ENCODE results near the gene SIGLEC5.
"Not testable (repeated sequence)": the region's sequence is repeated elsewhere in the genome, so short reads cannot be mapped to it uniquely, and the experiment has no call there.

The SIGLEC5 gene, protein sequence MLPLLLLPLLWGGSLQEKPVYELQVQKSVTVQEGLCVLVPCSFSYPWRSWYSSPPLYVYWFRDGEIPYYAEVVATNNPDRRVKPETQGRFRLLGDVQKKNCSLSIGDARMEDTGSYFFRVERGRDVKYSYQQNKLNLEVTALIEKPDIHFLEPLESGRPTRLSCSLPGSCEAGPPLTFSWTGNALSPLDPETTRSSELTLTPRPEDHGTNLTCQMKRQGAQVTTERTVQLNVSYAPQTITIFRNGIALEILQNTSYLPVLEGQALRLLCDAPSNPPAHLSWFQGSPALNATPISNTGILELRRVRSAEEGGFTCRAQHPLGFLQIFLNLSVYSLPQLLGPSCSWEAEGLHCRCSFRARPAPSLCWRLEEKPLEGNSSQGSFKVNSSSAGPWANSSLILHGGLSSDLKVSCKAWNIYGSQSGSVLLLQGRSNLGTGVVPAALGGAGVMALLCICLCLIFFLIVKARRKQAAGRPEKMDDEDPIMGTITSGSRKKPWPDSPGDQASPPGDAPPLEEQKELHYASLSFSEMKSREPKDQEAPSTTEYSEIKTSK

DNA sequence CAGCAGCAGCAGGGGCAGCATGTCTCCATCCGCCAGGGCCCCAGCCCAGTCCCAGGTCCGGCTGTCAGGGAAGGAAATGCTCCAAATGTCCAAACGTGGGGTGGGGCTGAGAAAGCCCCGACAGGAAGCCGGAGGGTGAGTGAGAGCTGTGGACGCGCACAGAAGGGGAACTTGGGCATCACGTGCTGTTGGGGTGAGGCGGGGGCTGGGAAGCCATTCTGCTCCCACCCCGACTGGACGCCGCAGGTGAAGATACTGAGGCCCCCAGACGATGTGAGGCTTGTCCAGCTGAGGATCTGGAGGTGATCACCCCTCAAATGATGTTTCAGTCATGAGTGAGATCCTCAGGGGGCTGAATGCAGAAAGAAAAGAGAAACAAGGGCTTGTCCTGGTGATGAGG is at the start of gene SIGLEC5:
TSS of gene SIGLEC5 (minus strand) at position 87 of the 400 bp plus-strand sequence. CDS start at position 21, 66 bp downstream.
- not testable (repeated sequence) for DNase-seq

DNA sequence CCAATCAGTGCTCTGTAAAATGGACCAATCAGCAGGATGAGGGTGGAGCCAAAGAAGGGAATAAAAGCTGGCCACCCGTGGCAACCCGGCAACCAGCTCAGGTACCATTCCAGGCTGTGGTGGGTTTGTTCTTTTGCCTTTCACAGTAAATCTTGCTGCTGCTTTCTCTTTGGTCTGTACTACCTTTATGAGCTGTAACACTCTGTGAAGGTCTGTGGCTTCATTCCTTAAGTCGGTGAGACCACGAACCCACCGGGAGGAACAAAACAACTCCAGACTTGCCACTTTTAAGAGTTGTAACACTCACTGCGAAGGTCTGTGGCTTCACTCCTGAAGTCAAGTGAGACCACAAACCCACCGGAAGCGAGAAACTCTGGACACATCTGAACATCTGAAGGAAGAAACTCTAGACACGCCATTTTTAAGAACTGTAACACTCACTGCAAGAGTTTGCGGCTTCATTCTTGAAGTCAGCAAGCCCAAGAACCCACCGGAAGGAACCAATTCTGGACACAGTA is 46.4 kb upstream of the SIGLEC5 start:
- peak; percentile 15 for DNase-seq

DNA sequence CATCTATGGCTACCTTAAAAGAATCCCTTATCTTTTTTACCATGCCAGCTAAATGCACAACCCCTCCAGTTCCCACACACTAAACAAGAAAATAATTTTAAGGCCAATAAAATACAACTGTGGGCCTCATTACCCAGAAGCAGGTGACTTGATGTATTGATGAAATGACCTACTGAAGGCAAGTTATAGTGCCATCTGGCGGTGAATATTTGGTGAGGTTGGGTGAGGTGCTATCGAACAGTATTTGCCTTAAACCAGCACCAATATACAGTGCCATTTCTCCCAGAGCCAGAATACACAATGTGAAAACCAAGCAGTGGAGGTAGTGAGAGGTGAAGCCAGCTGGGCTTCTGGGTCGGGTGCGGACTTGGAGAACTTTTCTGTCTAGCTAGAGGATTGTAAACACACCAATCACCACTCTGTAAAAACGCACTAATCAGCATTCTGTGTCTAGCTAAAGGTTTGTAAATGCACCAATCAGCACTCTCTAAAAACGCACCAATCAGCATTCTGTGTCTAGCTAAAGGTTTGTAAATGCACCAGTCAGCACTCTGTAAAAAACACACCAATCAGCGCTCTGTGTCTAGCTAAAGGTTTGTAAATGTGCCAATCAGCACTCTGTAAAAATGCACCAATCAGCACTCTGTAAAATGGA is 45.8 kb upstream of the SIGLEC5 start:
- not testable (repeated sequence) for DNase-seq

DNA sequence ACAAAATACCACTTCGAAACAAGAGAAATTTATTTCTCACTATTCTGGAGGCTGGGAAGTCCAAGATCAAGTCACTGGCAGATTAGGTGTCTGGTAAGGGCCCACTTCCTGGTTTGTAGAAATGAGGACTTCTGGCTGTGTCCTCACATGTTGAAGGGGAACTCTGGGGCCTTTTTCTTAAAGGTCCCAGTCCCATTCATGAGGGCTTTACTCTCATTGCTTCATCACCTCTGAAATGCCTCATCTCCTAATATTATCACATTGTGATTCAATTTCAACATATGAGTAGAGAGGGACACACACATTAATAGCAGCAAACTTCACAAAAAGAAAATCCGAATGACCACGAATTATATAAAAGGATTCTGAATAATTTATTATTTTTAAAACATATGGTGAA is 38.0 kb upstream of the SIGLEC5 start:
- no peak for DNase-seq

DNA sequence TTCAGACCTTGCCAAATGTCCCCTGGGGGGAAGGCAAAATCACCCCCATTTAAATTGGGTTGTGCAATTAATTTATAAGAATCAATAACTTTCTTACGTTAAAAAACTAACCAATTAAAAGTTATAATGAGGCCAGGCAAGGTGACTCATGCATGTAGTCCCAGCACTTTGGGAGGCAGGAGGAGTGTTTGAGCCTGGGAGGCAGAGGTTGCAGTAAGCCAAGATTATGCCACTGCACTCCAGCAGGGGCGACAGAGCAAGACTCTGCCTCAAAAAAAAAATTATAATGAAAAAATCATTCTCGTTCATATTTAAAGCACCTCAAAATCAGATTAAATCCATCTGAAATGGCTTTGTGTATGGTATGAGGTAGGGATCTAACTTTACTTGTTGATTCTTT is 34.8 kb upstream of the SIGLEC5 start:
- no peak for DNase-seq

DNA sequence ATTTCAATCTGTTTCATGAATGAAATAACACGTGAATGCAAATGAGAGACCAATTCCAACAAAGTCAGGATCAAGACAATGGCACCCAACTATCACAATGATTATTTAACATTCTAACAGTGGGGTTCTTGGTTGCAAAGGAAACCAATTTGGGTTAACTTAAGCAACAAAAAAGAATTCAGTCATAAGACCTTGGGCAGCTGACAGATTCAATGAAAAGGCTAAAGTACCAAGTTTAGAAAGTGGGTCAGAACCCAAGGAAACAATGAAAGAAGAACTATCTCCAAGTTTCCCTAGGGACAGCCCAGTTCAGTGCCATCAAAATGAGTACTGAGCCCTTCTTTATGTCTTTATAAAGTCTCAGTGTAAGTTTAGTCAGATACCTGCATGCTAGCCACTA is 33.9 kb upstream of the SIGLEC5 start:
- DNase-seq, result no peak

DNA sequence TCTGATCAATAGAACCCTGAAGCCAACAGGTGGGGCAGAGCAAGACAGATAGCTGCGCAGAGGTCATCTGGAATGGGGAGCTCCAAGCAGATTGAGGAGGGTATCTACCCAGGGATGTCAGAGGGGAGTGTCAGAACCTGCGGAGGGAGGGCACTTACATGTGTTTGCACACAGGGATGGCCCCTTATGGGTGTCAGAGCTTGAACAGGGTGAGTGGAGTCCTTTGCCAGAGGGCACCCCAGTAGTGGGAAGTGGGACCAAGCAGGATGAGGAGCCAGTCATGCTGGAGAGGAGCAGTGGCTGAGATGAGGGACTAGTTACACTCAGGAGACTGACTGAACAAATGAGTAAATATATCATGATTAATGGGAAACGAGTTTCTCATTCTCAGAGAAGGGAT is 33.4 kb upstream of the SIGLEC5 start:
- no peak for DNase-seq

DNA sequence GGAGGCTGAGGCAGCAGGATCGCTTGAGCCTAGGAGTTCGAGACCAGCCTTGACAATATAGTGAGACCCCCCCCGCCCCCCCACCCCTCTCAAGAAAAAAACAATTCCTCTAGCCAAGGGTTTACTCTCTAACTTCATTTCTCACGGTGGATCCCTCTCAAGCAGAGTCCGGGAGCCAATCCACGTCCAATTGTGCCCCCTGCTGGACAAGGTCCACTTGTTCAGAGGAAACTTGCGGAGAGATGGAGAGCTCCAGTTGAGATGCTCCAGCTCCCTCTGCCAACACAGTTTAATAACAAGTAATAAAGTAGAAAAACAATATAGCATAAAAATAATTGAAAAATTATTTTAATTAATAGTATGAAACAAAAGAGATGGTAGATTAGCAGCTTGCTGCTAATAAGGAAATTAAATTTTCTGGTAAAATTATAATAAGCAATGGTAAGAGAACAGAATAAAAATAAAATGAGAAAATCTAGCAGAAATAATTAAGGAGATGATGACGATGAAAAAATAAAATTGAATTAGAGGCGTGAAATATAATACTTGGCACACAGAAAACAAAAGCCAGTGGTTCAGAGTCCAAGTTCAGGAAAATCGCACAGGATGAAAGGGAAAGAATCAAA is 30.9 kb upstream of the SIGLEC5 start:
- peak; percentile 56 for DNase-seq

DNA sequence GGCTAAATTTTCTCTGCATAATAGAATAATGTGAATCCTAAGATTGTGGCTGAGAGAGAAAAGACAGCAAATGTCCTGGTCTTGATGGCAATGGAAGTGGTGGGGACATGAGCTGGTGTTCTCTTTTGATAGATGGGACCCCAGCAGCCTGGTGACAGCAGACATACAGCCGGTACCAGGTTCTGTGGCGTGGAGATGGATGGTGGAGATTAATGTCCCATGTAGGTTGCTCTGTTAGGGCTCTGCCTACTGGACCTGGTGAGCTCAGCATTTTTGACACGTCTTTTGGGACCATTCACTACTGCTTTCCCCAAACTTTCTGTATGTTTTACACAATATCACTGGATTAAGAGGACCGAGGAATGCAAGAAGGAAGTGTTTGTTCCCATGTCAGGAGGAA is 24.6 kb upstream of the SIGLEC5 start:
- no peak for DNase-seq

DNA sequence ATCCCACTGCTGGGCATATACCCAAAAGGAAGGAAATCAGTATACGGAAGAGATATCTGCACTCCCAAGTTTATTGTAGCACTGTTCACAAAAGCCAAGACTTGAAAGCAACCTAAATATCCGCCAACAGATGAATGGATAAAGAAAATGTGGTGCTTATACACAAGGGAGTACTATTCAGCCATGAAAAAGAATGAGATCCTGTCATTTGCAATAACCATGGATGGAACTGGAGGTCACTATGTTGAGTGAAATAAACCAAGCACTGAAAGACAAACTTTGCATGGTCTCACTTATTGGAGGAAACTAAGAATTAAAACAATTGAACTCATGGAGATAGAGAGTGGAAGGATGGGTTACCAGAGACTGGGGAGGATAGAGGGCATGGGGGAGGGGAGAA is 23.0 kb upstream of the SIGLEC5 start:
- DNase-seq, result no peak

DNA sequence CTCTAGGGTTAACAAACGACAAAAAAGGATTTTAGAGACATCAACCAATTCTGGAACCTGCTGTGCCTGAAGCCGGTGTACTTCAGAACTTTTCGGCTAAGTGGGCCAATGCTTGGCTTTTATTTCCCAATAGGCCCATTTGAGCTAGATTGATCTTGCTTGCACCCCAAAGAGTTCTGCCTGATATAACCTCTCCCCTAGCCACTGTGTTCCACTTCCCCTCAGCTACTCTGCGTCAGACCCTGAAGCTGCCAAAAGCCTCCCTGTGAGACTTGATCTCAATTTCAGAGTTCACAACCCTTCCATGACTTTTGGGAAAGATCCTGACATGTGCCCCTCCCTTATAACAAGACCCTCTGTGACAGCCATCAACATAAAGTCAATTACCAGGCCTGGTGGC is 22.1 kb upstream of the SIGLEC5 start:
- DNase-seq, result no peak

DNA sequence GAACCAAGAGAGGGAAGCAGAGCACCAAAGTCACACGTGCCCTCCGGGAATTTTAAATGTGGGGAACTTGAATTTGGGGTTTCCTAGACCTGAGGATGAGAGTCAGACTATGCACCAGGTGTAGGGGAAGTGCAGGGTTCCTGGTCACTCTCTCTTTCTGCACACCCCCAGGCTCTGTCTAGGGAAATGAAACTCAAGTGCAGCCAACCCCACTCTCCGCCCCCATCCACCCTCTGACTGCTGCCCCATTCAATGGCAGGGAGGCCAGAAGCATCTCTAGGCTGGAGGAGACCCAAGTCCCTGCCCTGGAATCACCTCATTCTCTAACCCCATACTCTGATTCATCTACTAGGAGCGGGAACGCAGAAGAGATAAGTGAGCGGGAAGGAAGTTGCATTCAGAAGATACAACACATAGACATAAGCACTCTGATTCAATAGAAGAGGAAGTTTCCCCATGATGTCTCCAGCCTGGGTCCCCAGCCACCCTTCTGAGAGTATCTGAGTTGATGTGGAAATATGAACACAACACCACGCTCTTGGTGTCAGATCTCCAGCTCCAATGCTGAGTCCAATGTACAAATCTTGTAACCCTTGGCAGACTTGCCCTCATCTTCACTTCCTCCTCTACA is 21.1 kb upstream of the SIGLEC5 start:
- DNase-seq, result no peak

DNA sequence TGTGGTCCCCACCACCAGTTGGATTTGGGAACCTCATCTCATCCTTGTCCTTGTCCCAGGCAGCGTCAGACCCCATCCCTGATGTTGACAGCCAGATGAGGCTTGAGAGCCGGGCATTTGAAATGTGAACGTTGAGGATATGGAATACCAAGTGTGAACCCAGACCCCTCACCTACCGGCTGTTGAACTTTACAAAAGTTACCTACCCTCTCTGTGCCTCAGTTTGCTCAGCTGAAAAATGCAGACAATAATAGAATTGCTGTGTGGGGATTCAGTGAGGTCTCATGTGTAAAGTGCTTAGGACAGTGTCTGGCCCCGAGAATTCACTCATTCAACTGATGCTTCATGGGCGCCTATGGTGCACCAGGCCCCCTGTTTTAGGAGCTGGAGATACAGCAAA is 17.1 kb upstream of the SIGLEC5 start:
- DNase-seq, result no peak

DNA sequence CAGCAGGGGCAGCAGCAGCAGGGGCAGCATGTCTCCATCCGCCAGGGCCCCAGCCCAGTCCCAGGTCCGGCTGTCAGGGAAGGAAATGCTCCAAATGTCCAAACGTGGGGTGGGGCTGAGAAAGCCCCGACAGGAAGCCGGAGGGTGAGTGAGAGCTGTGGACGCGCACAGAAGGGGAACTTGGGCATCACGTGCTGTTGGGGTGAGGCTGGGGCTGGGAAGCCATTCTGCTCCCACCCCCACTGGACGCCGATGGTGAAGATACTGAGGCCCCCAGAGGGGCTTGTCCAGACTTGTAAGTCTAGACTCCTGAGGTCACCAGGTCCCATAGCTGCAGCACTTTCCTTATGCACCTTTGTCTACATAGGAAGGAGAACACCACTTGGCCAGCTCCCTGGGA is 16.5 kb upstream of the SIGLEC5 start, which contains the start of gene SIGLEC14:
TSS of gene SIGLEC14 (minus strand) at position 96 of the 400 bp plus-strand sequence. CDS start at position 30, 66 bp downstream.
- not testable (repeated sequence) for DNase-seq

DNA sequence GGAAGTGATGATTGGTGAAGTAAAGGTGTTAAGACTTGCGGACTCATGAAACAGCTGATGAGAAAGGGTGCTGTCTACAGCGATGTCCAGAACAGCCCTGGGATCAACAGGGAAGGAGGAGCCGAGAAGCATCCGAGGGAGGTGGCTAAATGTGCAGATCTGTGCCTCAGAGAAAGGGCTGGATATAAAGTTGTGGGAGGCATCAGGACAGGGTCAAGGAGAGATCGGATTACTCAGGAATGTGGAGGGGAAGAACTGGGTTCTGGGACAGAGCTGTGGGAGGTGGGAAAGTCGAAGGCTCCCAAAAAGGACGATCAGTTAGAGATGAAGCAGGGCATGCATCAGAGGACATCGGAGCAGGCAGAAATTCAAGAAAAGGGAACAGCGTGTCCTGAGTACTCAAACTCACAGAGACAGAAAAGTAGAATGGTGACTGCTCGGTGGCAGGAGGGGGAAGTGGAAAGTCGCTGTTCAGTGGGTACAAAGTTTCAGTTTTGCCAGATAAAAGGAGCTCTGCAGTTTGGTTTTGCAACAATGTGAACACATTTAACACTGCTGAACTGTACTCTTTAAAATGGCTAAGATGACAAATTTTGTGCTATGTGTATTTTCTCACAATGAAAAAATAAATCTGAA is 14.6 kb upstream of the SIGLEC5 start:
- DNase-seq, result no peak

DNA sequence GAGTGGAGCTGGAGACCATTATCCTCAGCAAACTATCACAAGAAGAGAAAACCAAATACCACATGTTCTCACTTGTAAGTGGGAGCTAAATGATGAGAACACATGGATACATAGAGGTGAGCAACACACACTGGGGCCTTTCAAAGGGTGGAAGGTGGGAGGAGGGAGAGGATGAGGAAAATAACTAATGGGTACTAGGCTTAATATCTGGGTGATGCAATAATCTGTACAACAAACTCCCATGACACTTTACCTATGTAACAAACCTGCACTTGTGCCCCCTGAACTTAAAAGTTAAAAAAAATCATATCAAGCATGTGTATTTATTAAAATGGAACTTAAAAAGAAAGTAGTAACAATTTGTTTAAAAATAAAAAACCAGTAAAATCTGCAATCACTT is 11.4 kb upstream of the SIGLEC5 start:
- DNase-seq, result no peak

DNA sequence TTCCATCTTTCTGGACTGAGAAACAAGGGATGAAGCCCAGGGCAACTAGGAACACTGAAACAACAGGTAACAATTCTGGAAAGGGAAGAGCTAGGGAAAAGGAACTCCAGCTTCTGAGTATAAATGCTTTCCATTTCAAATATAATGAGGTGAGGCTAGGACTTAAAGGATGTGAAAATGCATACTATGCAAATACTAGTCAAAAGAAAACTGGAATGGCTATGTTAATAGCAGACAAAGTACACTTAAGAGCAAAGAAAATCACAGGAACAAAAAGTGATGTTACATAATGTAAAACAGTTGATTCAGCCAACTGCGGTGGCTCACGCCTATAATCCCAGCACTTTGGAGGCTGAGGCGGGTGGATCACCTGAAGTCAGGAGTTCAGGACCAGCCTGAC is 10.2 kb upstream of the SIGLEC5 start:
- no peak for DNase-seq

DNA sequence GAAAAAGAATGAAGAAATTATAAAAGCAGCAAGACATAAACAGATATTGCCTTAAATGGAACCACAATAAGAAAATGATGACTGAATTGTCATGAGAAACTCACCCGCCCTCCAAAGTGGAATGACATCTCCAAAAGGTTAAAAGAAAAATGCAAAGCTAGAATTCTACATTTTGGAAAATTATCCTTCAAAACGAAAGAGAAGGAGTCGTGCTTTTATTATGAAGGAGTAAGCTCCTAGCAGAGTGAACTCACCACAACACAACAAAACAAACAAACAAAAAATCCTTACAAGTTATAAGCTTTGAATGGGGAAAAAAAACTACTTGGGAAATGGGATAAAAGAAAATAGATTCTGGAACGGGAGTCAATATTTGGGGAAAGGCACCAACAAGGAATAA is 9.7 kb upstream of the SIGLEC5 start:
- no peak for DNase-seq

DNA sequence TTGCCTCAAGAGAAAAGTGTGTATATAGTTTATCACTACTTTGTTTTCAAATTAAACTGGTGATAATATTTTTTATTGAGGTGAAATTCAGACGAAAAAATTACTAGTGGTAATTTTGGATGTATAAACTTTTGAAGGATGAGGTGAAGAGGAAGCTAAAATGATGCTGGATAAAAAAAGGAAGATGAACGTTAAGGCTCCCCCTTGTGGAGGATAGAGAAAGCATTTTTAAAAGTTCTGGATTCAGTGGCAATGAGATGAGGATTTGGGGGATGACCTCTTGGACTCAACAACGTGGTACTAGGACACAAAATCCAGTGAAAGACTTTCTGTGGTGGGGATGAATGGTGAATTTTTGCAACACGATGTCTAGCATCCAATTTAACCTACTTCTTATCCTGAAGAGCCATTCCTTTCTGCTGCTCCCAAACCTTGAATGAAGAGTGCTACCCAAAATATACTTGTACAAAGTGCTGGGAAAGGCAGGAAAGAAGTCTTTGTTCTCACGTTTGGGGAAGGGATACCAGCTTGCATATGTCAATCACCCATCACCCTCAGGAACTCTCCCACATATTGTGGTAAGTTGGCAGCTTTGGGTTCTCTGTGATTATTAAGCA is 7.3 kb upstream of the SIGLEC5 start:
- DNase-seq, result no peak

DNA sequence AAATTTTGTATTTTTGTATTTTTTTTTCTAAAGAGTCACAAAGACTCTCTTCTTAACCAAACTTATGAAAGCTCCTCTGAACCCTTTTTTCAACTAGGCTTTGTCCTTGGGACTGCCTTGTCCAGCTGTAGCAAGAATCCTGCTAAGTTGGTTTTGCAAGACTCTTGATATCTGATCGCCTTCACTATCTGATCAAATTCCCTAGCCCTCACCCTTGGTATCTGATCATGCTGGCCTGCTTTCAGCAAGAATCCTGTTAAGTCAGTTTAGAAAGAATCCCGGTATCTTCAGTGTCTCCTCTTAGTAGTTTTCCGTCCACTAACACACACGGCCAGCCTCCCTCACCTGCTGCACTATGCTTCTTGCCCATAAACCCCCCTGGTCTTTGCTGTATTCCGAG is 1.9 kb upstream of the SIGLEC5 start:
- DNase-seq, result no peak

DNA sequence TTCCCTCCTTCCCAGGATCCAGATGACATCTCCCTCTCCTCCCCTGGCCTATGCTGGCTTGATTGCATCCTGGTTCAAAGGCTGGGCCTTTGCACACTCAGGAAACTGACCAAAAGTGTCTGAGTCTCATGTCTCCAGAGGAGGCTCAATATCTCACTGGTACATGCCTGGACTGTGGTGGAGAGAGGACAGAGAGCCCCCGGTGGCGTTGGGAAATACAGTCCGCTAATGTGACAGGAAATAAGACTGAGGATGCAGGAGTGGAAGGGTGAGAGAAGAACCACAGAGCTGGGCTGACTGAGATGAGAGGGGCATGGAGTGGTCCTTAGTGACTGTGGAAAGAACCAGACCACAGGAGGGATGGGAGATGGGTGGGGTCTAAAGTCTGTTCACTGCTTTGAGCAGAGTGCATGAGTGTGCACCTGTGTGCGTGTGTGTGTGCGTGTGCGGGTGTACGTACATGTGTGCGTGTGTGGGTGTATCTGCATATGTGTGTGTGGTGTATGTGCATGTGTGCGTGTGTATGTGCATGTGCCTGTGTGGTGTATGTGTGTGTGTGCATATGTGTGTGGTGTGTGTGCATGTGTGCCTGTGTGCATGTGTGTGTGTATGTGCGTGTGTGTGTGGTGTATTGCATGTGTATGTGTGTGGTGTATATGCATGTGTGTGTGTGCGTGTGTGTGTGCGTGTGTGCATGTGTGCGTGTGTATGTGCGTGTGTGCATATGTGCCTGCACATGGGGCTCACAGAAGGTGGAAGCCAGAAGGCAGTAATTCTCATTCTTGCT is 1.9 kb downstream of the SIGLEC5 start:
- no peak for DNase-seq

Data from stimulated activated CD4-positive, alpha-beta T cell treated with anti-CD3 and anti-CD28 coated beads, Interleukin-4, amount 100 ng/mL, for 1 hour (primary cell).